BE2C (cell line): ENCODE results near the gene SORBS1.

Experiments used
- DNase-seq: peaks from one replicate; pipeline ENCODE4 v3.0.0-alpha.2; 2020
- H3K27me3 ChIP-seq: fragments of 250-450 bp; sonication (Bioruptor Pico); 2 replicates; pipeline ENCODE4 v1.5.1; 2020; ENCODE audit warnings: mild to moderate bottlenecking
- H3K36me3 ChIP-seq: fragments of 250-450 bp; sonication (Bioruptor Pico); 2 replicates; pipeline ENCODE4 v1.5.1; 2020; ENCODE audit warnings: mild to moderate bottlenecking
- H3K4me1 ChIP-seq: fragments of 250-450 bp; sonication (Bioruptor Pico); 2 replicates; pipeline ENCODE4 v1.5.1; 2020
- H3K4me3 ChIP-seq: 2 replicates; pipeline ENCODE4 v1.5.1; 2011; ENCODE audit warnings: low read depth, low read length
- H3K9me3 ChIP-seq: fragments of 250-450 bp; sonication (Bioruptor Pico); 2 replicates; pipeline ENCODE4 v1.5.1; 2020
- TF ChIP-seq, protein P1 (sequence below): IDR thresholded peaks from 2 replicates; pipeline ENCODE4 v1.5.1; 2012; ENCODE audit warnings: mild to moderate bottlenecking, low read depth, low read length

The SORBS1 gene

DNA sequence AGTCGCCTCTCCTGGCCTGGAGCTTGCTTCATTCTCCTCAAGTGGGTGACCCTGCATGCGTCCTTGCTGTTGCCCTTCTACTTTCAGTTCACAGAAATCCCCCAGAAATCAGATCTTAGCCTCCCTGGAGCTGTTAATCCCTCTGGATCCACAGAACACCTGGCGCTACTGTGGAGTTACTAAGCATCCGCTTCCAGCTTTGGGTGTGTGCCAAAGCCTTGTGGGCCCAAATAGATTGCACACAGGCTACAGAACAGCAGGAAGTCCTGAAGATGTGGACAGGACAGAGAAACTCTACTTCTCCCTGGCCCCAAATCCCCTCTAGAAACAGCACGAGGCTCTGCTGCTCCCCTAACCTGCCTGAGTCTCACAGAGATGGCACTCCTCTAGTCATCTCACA, 233.8 kb downstream of the SORBS1 start:
- DNase-seq = no peak
- TF ChIP-seq, protein P1, sequence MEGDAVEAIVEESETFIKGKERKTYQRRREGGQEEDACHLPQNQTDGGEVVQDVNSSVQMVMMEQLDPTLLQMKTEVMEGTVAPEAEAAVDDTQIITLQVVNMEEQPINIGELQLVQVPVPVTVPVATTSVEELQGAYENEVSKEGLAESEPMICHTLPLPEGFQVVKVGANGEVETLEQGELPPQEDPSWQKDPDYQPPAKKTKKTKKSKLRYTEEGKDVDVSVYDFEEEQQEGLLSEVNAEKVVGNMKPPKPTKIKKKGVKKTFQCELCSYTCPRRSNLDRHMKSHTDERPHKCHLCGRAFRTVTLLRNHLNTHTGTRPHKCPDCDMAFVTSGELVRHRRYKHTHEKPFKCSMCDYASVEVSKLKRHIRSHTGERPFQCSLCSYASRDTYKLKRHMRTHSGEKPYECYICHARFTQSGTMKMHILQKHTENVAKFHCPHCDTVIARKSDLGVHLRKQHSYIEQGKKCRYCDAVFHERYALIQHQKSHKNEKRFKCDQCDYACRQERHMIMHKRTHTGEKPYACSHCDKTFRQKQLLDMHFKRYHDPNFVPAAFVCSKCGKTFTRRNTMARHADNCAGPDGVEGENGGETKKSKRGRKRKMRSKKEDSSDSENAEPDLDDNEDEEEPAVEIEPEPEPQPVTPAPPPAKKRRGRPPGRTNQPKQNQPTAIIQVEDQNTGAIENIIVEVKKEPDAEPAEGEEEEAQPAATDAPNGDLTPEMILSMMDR = no peak
- no peaks in the 10 kb centered on the region for H3K27me3 ChIP-seq
- no peaks in the 10 kb centered on the region for H3K36me3 ChIP-seq
- no peak overlapping the region for H3K4me3 ChIP-seq
- H3K9me3 ChIP-seq = no peaks in the 10 kb centered on the region
- no peaks in the 10 kb centered on the region for H3K4me1 ChIP-seq

DNA sequence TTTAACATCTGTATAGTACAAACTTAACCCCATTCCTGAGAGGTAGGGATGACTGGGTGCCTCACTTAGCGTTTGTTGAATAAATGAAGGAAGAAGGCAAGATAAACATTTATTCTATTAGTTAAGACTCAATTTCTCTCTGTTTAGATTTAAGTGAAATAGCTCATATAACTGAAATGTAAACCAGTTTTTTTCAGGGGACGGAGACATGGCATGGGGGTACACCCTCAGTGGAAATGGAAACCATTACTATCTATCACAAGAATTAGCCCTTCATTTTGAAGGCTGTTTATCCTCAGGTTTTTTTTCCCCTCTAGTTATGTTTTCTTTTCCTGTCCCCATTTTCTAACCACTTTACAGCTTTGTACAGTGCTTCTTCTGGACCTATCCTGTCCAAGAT, 234.8 kb downstream of the SORBS1 start:
- TF ChIP-seq, protein P1 = no peak
- DNase-seq = no peak
- Histone ChIP-seq H3K4me3 (no peak overlapping the region), H3K36me3 (no peaks in the 10 kb centered on the region), H3K9me3 (no peaks in the 10 kb centered on the region), H3K4me1 (no peaks in the 10 kb centered on the region), H3K27me3 (no peaks in the 10 kb centered on the region)

DNA sequence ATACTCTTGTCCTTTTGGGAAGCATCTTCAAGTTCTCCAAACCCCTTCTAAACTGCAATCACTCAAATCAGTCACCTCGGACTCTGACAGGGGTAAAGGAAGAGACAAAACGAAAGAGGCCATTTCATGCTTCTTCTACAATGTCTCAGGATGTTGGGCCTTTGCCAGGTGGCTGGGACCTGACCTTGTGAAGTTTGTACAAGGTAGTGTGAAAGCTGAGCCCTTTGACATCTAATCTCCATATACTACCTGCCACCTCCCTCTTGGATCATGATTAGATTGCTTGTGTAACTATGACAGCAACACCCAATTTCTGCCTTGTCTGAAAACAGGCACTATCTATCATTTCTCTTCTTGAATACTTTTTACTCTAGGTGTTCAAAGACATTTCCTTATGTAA, 235.3 kb downstream of the SORBS1 start:
- DNase-seq = no peak
- Histone ChIP-seq H3K9me3 (no peaks in the 10 kb centered on the region), H3K4me1 (no peaks in the 10 kb centered on the region), H3K36me3 (no peaks in the 10 kb centered on the region), H3K27me3 (no peaks in the 10 kb centered on the region), H3K4me3 (no peak overlapping the region)
- TF ChIP-seq, protein P1 = no peak

DNA sequence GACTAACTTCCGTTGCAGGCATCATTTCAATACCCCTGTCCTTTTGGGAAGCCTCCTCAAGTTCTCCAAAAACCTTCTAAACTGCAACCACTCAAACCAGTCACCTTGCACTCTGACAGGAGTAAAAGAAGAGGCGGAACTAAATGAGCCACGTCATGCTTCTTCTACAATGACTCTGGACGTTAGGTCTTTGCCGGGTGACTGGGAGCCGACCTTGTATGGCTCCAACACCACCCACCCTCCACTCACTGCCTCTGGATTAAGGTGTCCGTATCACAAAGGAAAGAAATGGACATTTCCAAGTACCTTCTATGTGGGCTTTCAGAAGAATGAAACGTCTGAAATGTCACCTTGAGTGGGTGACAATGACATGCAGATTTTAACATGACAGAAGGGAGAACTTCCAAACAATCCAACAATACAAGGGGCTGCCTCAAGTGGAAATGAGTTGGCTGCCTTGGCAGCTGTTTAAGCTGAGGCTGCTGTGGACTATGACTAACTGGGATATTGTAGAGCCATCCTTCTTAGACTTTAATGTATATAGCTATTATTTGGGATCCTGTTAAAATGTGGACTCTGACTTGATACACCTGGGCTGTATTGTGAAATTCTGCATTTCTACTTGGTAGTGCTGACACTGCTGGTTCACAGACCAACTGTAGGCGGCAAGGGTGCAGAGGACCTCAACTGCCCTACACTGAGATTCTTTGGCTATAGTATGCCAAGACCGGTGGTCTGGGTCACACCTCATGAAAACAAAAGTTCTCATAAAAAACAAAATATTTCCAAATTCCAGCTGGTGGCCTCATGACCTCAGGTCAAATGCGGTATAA, 236.5 kb downstream of the SORBS1 start:
- Histone ChIP-seq H3K4me3 (no peak overlapping the region), H3K9me3 (no peaks in the 10 kb centered on the region), H3K27me3 (no peaks in the 10 kb centered on the region), H3K4me1 (no peaks in the 10 kb centered on the region), H3K36me3 (no peaks in the 10 kb centered on the region)
- TF ChIP-seq, protein P1 = no peak
- DNase-seq = no peak

DNA sequence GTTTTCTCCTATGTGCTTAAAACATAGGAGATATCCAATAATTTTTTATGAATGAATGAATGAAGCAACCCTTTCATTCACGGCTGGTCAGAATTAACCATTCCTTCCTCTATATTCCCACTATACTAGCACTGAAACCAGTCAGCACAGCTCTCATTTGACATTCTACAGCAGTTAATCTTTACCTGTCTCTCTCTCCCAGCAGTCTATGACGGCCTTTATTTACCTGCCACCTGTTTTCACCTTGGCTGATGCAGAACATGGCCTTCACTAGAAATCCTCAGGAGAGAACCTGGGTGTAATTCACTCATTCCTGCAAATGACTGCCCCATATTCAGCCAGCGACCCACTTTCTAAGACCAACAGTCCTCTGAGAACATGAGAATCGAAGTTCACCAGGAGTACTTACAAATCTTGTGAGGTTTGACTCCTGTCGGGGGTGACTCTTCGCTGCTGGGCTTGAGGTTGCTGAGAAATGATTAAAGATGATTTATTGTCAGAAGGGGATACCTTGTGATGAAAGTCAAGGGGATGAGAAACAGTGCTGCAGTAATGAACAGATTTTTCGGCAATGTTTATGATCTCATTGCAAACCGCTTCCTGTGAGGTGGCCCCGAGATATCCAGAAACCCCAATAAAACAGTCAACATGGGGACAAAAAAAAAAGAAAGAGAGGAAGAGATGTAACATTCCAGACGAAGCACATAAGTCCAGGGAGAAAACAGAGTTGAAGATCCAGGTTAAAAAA, 239.4 kb downstream of the SORBS1 start:
- Histone ChIP-seq H3K36me3 (no peaks in the 10 kb centered on the region), H3K27me3 (no peaks in the 10 kb centered on the region), H3K4me3 (no peak overlapping the region), H3K4me1 (no peaks in the 10 kb centered on the region), H3K9me3 (no peaks in the 10 kb centered on the region)
- TF ChIP-seq, protein P1 = no peak
- DNase-seq = no peak

DNA sequence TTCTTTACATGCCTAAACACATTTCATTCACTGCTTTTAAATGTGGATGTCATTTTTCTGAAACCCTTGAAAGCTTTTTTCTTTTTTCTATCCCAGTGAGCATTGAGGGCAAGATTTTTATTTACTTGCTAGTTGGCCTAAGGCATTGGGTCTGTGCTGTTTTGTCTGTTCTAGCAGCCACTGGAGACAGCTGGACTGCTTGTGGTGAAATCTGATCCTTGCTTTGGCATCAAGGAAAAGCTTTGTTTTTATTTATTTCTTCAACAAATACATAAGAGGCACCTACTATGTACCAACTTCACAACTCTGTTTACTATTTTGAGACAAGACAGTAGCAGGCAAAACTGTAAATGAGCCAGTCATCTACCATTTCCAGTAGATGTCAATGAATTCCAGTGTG, 241.9 kb downstream of the SORBS1 start:
- no peaks in the 10 kb centered on the region for H3K27me3 ChIP-seq

More for the DNA sequence above, 241.9 kb downstream of the SORBS1 start:
- Histone ChIP-seq H3K4me1 (no peaks in the 10 kb centered on the region), H3K36me3 (no peaks in the 10 kb centered on the region), H3K4me3 (no peak overlapping the region), H3K9me3 (no peaks in the 10 kb centered on the region)
- no peak for DNase-seq
- TF ChIP-seq, protein P1 = no peak
